GM12873 (cell line): Measurements from ENCODE around the gene ATXN7.

Experiments
- TF ChIP-seq, protein P1 (sequence below): IDR thresholded peaks from 2 replicates; pipeline ENCODE4 v1.5.1; 2012; ENCODE audit warnings: low read depth, mild to moderate bottlenecking, moderate library complexity, low read length, control low read depth; ENCODE audit not compliant: insufficient read depth; ENCODE audit errors: missing control alignments

Gene ATXN7

DNA sequence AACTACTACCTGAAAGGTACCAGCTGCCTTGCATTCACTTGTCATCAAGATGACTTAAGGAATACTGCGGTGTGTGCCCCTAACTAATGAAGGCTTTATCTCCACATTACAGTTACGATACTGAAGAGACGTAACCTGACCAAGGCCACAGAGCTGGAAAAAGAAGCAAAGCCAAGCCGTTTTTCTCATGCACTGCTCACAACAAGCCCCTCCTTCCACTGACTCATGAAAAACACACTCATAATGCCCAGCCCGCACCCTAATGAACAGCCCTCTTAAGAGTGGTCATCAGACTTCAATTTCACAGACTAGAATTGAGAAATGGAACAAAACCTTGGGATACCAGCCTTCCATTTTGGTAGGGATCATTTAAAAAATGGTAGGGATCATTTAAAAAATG lies 148.0 kb downstream of the ATXN7 start:
- TF ChIP-seq, protein P1, sequence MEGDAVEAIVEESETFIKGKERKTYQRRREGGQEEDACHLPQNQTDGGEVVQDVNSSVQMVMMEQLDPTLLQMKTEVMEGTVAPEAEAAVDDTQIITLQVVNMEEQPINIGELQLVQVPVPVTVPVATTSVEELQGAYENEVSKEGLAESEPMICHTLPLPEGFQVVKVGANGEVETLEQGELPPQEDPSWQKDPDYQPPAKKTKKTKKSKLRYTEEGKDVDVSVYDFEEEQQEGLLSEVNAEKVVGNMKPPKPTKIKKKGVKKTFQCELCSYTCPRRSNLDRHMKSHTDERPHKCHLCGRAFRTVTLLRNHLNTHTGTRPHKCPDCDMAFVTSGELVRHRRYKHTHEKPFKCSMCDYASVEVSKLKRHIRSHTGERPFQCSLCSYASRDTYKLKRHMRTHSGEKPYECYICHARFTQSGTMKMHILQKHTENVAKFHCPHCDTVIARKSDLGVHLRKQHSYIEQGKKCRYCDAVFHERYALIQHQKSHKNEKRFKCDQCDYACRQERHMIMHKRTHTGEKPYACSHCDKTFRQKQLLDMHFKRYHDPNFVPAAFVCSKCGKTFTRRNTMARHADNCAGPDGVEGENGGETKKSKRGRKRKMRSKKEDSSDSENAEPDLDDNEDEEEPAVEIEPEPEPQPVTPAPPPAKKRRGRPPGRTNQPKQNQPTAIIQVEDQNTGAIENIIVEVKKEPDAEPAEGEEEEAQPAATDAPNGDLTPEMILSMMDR, result no peak

DNA sequence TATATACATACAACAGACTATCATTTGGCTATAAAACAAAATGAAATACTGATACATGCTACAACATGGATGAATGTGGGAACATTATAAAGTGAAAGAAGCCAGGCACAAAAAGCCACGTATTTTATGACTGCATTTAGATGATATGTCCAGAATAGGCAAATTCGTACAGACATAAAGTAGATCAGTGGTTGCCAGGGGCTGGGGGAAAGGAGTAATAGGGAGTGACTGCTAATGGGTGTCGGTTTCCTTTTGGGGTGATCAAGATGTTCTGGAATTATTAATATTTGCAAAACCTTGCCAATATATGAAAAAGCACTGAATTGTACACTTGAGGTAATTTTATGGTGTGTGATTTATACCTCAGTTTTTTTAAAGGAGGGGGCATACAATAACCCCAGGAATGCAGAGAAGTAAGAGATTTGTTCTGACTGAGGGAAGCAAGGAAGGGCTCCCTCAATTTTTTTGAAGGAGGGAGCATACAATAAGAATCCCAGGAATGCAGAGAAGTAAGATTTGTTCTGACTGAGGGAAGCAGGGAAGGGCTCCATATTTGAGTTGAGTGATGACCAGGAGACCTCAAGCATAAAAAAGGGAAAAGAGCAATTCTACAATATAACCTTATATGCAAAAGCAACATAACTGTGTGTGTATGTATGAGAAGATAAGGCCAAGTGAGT lies 153.4 kb downstream of the ATXN7 start:
- TF ChIP-seq, protein P1, result no peak

DNA sequence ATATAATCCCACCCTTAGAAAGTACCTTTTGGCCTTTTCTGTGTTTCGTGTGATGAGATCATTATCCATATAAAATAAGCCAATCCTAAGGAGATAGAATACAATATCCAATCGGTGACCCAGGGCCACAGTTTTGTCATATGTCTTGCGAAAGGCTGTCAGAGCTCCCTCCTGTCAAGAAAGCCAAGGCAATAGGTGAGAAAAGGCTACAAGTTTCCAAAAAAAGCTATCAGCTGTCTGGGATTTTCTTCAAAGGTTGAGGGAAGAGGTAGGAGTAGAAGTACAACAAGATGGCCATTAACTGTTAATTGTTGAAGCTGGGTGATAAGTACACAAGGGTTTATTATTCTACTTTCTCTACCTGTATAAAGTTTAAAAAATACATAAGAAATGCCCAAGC lies 155.6 kb downstream of the ATXN7 start:
- TF ChIP-seq, protein P1, result no peak

DNA sequence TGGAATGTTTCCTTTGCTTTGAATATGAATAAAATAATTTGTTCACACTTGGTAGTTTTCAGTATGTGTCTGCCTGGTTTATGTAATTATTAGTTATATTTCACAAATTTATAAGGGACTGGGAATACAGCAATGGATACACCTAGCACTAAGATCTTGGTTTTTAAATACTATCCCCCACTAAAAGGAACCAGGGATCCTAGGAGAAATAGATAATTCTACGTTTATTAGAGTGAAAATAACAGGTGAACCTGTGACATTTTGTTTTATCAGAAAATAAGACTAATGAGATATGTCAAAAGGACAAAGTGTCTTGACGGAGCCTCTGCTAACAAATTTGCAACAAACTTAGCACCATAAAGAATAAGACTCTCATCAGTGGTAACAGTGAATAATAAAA lies 156.2 kb downstream of the ATXN7 start:
- TF ChIP-seq, protein P1, result no peak

DNA sequence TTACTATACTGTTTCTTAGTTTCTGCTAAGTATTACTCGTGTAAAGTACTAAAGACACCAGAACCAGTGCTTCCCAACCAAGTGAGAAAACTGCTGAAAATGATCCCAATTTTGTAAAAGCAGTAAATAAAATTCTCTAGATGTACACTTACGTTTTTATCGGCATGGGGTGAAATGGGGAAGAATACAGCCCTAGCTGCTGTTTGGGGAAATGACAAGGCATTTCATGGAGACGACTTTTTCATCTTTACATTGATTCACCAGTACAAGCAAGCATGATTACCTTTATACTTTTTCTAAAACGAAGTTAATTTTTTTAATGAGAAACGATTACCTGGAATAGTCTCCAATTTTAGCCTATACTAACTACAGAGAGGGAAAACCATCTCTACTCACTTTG lies 158.3 kb downstream of the ATXN7 start:
- TF ChIP-seq, protein P1, result no peak

DNA sequence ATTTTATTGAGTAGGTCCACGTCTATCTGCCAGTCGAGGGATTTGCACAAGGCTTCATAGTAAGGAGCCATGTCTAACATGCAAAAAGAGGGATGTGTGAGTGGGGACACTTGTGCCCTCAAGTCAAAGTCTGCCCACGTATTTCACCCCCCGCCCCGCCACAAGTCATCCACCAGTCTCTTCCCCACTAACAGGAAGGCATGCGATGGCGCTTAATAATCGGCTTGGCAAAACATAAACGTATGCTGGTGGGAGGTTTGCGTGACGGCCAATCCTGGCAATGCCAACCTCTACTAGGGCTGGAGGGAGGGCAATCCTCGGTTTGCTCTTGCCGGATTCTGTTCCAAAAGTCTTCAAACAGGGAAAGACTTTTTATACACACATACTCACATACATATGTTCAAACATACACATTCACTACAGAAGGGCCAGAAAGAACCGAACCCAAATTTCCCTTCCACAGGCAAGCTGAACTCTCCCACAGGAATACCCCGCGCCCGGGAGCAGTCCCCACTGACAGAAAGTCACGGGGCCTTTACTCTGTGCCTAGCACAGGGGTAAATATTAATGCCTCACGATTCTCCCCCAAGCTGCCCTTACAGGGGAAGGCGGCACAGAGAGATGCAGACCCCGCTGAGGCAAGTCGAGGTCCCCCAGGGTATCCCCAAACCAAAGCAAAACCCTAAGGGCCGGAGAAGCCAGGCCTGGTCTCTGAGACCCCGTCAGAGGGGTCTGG lies 159.0 kb downstream of the ATXN7 start:
- TF ChIP-seq, protein P1, result no peak

DNA sequence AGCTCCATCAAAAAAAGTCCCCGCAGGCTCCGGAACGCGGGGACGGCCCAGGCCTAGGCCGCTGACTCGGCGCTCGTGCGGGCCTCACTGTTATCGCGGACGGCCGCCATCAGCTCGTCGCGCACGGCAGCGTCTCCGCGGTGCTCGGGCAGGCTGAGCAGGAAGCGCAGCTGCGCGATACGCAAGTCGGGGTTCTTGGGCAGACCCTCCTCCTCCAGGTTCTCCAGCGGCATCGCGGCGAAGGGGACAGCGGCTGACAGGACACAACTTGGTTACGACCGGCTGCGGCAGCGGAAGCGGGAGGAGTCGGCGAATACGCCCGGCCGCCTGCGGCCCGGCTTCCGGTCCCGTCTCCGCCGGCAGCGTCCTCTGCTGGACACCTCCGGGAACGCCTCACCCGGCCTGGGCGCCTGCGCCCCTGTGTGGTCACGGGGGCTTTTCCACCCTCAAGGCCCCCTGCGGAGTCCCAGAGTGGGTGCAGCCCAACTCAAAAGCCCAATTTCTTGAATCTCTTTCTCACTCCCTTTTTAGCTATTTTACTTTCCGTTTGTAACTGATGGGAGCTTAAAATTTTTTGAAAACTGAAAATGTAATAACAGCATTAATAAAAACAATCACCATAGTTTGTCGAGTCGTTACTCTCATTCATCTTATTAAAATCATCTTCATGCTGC lies 159.7 kb downstream of the ATXN7 start, which contains the start of gene PSMD6:
TSS of gene PSMD6 (minus strand) at position 308 of the 674 bp plus-strand sequence. CDS start at position 233, 75 bp downstream.
- TF ChIP-seq, protein P1, result peak; percentile 100
